ENCODE results near the gene NOD2.

The NOD2 gene

GRCh38 chr16:50781043-50781442 is 87.6 kb downstream of the NOD2 start:
- no peak overlapping the region for H4K8ac ChIP-seq (ENCODE audit: low read depth, low read length)
- no peak overlapping the region for H3K23ac ChIP-seq (ENCODE audit: low read depth, low read length, poor library complexity)
- no peak overlapping the region for H3K27ac ChIP-seq (replicated peaks; ENCODE audit: low read length)
- H3K14ac ChIP-seq (ENCODE audit: low read length): no peak overlapping the region
- H3K4me2 ChIP-seq (ENCODE audit: insufficient read depth, low read length, poor library complexity, severe bottlenecking): no peak overlapping the region
- no peak overlapping the region for H3K18ac ChIP-seq (ENCODE audit: low read length)
- no peaks in the 10 kb centered on the region for H3K79me1 ChIP-seq (ENCODE audit: low read depth, low read length)
- H2BK120ac ChIP-seq (ENCODE audit: low read depth, low read length): no peak overlapping the region
- H2AK5ac ChIP-seq (ENCODE audit: low read depth, low read length): no peak overlapping the region
- no peaks in the 10 kb centered on the region for H3K9me3 ChIP-seq (replicated peaks in 1 of 2; ENCODE audit: control insufficient read depth in 2 of 2, insufficient read depth in 1 of 2, low read depth in 1 of 2, low read length in 2 of 2)
- no peak overlapping the region for H3K4me3 ChIP-seq (ENCODE audit: low read length in 2 of 2)
- no peak overlapping the region for H2AFZ ChIP-seq (ENCODE audit: low read length)
- no peaks in the 10 kb centered on the region for H3K27me3 ChIP-seq (ENCODE audit: control insufficient read depth in 3 of 3, insufficient read depth in 3 of 3, low read depth in 1 of 3, low read length in 3 of 3)
- no peak overlapping the region for H2BK5ac ChIP-seq (ENCODE audit: low read length)
- no peaks in the 10 kb centered on the region for H3K4me1 ChIP-seq (ENCODE audit: control insufficient read depth in 2 of 2, insufficient read depth in 1 of 2, low read depth in 1 of 2, low read length in 2 of 2)
- H3K36me3 ChIP-seq (replicated peaks in 1 of 2; ENCODE audit: control insufficient read depth in 2 of 2, insufficient read depth in 2 of 2, low read length in 2 of 2): peaks cover 0 to 11% of the 10 kb centered on the region in 2 donors
- WGBS, 2 donors (ENCODE audit: extremely low coverage in 2 of 2, insufficient read length in 2 of 2, insufficient replicate concordance in 1 of 2): no CpG with 5 or more reads among the region's 7 CpGs
- no peak overlapping the region for H4K91ac ChIP-seq (ENCODE audit: low read depth, low read length, poor library complexity)
- H3K9ac ChIP-seq (ENCODE audit: low read depth, low read length, poor library complexity): no peak overlapping the region
- H2BK15ac ChIP-seq (ENCODE audit: low read length): no peak overlapping the region
- H2BK12ac ChIP-seq (ENCODE audit: low read length): no peak overlapping the region
- H3K4ac ChIP-seq (ENCODE audit: low read length): no peak overlapping the region
- DNase-seq (ENCODE audit: low spot score): no peak

DNA sequence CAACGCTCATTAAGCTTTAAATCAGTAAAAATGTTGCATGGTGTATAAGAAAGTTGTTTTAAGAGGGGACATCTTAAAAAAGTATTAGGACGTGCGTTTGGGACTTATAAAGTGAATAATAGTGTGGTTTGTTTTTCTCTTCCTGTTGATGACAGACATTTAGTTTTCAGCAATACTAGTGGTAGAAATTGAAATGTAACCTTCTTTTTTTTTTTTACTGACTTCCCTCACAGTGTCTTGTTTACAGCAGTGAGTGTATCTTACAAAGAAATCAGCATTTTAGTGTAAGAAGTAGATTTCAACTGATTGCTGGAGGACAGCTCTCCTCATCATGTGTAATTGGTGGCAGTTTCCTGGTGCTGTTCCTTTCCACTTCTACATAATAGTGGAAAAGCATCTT is 88.1 kb downstream of the NOD2 start:
- no peak for DNase-seq (ENCODE audit: low spot score)
- no peak overlapping the region for H3K4ac ChIP-seq (ENCODE audit: low read length)

More for the DNA sequence above, 88.1 kb downstream of the NOD2 start:
- Histone ChIP-seq H3K36me3 (replicated peaks in 1 of 2; ENCODE audit: control insufficient read depth in 2 of 2, insufficient read depth in 2 of 2, low read length in 2 of 2) (peaks cover 0 to 11% of the 10 kb centered on the region in 2 donors), H3K9me3 (replicated peaks in 1 of 2; ENCODE audit: control insufficient read depth in 2 of 2, insufficient read depth in 1 of 2, low read depth in 1 of 2, low read length in 2 of 2) (no peaks in the 10 kb centered on the region), H3K4me3 (ENCODE audit: low read length in 2 of 2) (no peak overlapping the region), H2AK5ac (ENCODE audit: low read depth, low read length) (no peak overlapping the region), H3K4me1 (ENCODE audit: control insufficient read depth in 2 of 2, insufficient read depth in 1 of 2, low read depth in 1 of 2, low read length in 2 of 2) (no peaks in the 10 kb centered on the region), H3K27me3 (ENCODE audit: control insufficient read depth in 3 of 3, insufficient read depth in 3 of 3, low read depth in 1 of 3, low read length in 3 of 3) (no peaks in the 10 kb centered on the region), H3K4me2 (ENCODE audit: insufficient read depth, low read length, poor library complexity, severe bottlenecking) (no peak overlapping the region), H4K91ac (ENCODE audit: low read depth, low read length, poor library complexity) (no peak overlapping the region), H3K18ac (ENCODE audit: low read length) (no peak overlapping the region), H2BK120ac (ENCODE audit: low read depth, low read length) (no peak overlapping the region), H3K79me1 (ENCODE audit: low read depth, low read length) (no peaks in the 10 kb centered on the region), H2AFZ (ENCODE audit: low read length) (no peak overlapping the region), H2BK15ac (ENCODE audit: low read length) (no peak overlapping the region), H3K9ac (ENCODE audit: low read depth, low read length, poor library complexity) (no peak overlapping the region), H2BK12ac (ENCODE audit: low read length) (no peak overlapping the region), H2BK5ac (ENCODE audit: low read length) (no peak overlapping the region), H3K14ac (ENCODE audit: low read length) (no peak overlapping the region), H3K23ac (ENCODE audit: low read depth, low read length, poor library complexity) (no peak overlapping the region), H4K8ac (ENCODE audit: low read depth, low read length) (no peak overlapping the region), H3K27ac (replicated peaks; ENCODE audit: low read length) (no peak overlapping the region)
- WGBS, 2 donors (ENCODE audit: extremely low coverage in 2 of 2, insufficient read length in 2 of 2, insufficient replicate concordance in 1 of 2): 100% methylated on average over 2 of the region's 3 CpGs; no CpG with 5 or more reads in 1 of the 2 donors

Small RNAs within 50 kb of the gene (small RNA-seq; reads per million reads assigned to genes)
- 1.6 reads per million for gene MIR3181 (ENCODE audit: insufficient read depth)

All from neuronal stem cell (in vitro differentiated cells).